Measurements from ENCODE around the gene GRM7. TPM values are rescaled to one million over a fixed set of nuclear protein-coding genes. Genes with fewer than 3 reads are reported as not detected.

GRM7 gene
- total RNA-seq, 2 donors from 2014 or later, result 1.1 to 1.3 TPM

DNA sequence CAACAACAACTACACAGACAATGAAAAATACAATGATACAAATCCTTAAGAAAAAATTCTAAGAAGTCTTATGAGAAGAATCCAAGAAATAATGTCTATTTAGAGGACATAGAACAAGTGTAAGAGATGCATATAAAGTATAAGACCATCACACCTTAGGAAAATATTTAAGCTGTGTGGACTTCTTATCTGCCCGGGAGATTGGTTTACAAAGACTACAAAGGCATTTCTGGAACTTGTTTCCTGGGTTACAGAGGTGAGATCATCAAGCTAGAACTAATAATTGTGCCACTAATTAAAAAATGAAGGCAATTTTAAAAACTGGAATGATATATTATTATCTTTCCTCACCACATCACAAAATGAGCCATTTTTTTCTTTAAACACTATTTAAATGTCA, 507.1 kb downstream of the GRM7 start:
- no peak for DNase-seq (ENCODE audit: low spot score)

GRCh38 chr3:7368597-7368996, 507.7 kb downstream of the GRM7 start:
- intact Hi-C loops (cut with DNase I), result no loop called here
- no peak for DNase-seq (ENCODE audit: low spot score)

More for the DNA sequence above, 507.1 kb downstream of the GRM7 start:
- intact Hi-C loops (cut with DNase I), result no loop called here

DNA sequence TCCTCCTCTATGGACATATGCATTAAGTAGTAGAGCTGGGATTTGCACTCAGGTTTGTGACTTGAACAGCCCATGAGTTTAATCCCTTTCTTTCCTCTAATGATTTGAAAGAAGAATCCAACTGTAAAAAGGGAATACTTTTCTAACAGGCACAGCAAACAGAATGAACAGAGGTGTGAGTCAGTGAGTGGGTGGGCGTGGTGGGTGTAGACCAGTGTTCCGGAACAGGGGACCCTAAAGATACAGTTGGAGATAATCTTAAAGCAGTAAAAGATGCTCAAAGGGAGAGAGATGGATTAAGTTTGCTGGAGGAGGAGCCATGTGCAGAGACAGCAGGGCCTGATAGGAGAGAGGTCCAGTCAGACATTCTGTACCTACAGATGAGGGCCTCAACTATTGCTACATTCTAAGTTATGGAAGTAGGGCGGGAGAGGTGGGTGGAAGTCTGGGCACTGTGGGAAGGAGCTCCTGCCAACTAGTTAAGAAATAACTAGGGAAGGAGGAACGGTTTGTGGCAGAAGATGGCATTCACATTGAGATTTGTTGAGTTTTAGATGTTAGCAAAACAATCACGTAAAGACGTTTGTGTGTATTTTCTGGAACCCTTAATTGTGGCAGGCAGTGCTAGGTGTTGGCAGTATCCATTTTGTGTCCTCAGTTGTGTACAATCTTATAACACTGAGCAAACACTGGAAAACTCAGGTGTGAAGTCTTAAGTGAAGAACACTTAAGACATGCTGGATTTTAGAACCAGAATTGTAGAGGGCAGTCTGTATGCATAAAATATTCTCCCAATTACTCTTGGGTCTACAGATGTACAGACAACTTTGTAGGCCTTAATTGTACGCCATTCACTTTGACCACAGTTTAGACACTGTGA, 511.0 kb downstream of the GRM7 start:
- intact Hi-C loops (cut with DNase I), result no loop called here
- DNase-seq (ENCODE audit: low spot score), result no peak

GRCh38 chr3:7377103-7377502, 516.2 kb downstream of the GRM7 start:
- intact Hi-C loops (cut with DNase I), result no loop called here
- no peak for DNase-seq (ENCODE audit: low spot score)

GRCh38 chr3:7381741-7382140, 520.8 kb downstream of the GRM7 start:
- intact Hi-C loops (cut with DNase I), result no loop called here
- DNase-seq (ENCODE audit: low spot score), result no peak

DNA sequence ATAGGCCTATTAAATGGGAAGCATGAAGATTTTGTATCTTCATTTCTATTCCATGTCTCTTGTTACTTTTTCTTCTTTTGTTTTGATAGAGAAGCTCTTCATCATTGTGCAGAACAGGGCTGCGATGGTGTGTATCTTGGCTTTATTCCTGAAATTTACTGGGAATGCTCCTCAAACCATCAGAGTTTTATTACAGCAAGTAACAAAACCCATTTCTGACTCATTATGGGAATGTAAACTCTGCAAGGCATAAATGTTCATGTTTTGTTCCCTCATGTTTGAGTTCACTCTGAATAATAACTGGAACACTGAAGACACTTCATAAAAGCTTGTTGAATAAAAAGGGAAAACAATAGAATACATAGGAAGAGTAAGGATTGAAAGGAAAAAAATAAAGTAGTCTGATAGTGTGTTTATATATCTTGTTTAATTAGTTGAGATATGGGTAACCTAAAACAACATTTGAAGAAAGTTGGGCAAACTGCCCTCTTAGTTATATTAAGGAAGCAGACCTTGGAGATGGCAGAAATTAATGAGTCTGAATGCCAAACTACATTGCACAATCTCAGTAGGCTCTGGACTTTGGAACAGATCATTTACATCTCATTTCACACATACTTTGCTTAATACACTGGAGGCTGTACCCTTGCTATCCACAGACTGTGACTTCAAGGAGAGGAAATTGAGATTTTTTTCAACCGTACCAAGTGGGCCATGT, 521.5 kb downstream of the GRM7 start:
- no peak for DNase-seq (ENCODE audit: low spot score)
- intact Hi-C loops (cut with DNase I), result no loop called here

- no peak for DNase-seq (ENCODE audit: low spot score)
Measured at GRCh38 chr3:7385635-7386034, 524.7 kb downstream of the GRM7 start.

DNA sequence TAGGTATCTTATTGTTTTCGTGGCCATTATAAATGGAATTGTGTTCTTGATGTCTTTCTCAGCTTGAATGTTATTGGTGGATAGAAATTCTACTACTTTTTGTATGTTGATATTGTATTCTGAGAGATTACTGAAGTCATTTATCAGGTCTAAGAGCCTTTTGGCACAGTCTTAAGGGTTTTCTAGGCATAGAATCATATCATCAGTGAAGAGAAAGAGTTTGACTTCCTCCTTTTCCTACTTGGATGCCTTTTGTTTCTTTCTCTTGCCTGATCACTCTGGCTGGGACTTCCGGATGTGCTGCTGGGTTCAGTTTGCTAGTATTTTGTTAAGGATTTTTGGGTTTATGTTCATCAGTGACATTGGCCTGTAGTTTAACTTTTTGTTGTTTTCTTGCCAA, 527.1 kb downstream of the GRM7 start:
- intact Hi-C loops (cut with DNase I), result no loop called here
- no peak for DNase-seq (ENCODE audit: low spot score)

More at GRCh38 chr3:7385635-7386034, 524.7 kb downstream of the GRM7 start:
- intact Hi-C loops (cut with DNase I), result no loop called here

DNA sequence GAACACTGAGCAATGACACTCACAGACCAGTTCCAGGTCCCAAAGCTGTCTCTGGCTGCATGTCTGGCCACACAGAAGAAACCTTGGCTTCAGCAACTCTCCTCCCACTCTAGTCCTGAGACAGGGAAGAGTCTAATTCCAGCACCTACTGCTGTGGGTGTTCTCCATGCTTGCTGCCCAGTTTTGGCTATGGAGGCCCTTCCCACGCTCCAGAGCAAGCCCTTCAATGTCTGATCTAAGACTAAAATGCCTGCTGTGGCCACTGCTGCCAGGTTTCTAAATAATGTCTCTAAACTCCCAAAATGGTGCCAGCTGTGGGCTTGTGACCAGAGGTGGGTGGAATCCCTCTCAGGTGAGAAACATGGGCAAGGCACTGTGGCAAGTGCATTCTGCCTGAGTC, 531.3 kb downstream of the GRM7 start:
- intact Hi-C loops (cut with DNase I), result no loop called here
- DNase-seq (ENCODE audit: low spot score), result no peak

- intact Hi-C loops (cut with DNase I), result no loop called here
- DNase-seq (ENCODE audit: low spot score), result no peak
Measured at GRCh38 chr3:7393944-7394605, 533.2 kb downstream of the GRM7 start.

- intact Hi-C loops (cut with DNase I), result no loop called here
Measured at GRCh38 chr3:7396534-7396933, 535.6 kb downstream of the GRM7 start.

DNA sequence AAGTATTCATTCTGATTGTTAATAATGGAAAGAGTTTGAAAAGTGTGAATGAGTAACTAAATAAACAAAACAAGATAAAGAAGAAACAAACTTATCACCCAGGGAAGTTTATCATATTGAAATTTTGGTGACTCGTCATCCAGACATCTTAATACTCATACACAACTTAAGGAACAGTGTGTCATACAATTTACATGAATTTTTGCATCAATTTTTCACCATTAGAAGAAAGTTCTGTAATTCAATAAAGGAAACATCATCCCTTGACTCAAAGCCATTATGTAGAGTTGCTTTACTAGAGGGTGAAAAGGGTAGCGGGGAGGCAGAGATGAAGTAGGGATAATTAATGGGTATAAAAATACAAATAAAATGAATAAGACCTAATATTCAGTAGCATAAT, 536.2 kb downstream of the GRM7 start:
- intact Hi-C loops (cut with DNase I), result no loop called here

More at GRCh38 chr3:7396534-7396933, 535.6 kb downstream of the GRM7 start:
- DNase-seq (ENCODE audit: low spot score), result no peak

DNA sequence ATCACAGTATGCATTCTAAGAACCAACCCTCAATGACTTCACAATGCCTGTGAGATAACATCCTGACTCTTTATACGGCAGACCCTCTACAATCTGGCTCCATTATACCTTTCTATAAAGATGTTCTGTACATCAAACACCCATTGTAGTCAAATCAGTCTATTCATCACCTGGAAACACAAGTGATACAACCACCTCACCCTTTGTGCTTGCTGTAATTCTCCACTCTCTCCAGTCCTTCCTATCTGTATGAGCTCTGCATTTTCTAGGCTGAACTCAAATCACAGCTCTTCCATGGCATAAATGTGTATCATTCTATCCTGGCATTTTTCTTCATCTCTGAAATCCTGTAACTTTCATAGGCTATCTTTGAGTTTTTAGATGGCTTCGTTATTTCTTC, 539.4 kb downstream of the GRM7 start:
- no peak for DNase-seq (ENCODE audit: low spot score)
- intact Hi-C loops (cut with DNase I), result no loop called here

More for the DNA sequence above, 536.2 kb downstream of the GRM7 start:
- DNase-seq (ENCODE audit: low spot score), result no peak

DNA sequence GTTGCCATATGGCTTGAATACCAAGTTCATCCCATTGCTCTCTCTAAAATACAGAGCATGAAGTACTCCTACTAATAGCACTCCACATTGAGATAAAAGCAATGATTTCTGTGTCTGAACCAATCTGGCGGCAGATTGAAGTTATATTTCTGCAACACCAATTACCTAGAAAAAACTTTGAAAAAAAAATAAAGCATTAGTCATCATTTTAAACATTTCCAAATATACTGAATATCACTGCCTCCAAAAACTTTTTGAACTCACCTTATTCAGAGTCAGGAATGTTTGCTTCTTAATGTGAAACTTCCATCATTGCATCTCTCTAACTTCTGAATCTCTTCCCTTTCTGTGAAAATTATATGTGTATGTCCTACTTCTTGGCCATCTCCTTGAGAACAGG, 540.5 kb downstream of the GRM7 start:
- DNase-seq (ENCODE audit: low spot score), result no peak
- intact Hi-C loops (cut with DNase I), result no loop called here

GRCh38 chr3:7407107-7407506, 546.2 kb downstream of the GRM7 start:
- DNase-seq (ENCODE audit: low spot score), result no peak
- intact Hi-C loops (cut with DNase I), result no loop called here

GRCh38 chr3:7410782-7411181, 549.9 kb downstream of the GRM7 start:
- no peak for DNase-seq (ENCODE audit: low spot score)
- intact Hi-C loops (cut with DNase I), result no loop called here

DNA sequence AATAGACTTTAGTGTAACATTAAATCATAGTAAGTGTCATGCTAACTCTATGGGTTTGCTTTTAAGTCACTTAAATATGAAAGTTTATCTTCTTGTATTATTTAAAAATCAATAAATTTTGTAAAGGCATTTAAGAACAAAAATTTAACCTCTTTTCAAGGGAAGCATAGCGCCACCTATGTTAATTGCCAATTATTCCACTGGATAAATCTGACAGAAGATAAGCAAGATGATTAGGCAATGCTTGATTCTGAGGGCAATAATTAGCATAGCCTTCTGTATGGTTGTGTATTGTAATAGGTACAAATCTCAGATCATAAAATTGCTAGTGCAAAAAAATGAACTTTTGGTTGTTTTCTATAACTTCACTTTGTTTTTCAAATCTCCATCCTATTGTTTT, 560.1 kb downstream of the GRM7 start:
- intact Hi-C loops (cut with DNase I), result no loop called here
- no peak for DNase-seq (ENCODE audit: low spot score)

- no peak for DNase-seq (ENCODE audit: low spot score)
- intact Hi-C loops (cut with DNase I), result no loop called here
Measured at GRCh38 chr3:7423036-7423435, 562.1 kb downstream of the GRM7 start.

DNA sequence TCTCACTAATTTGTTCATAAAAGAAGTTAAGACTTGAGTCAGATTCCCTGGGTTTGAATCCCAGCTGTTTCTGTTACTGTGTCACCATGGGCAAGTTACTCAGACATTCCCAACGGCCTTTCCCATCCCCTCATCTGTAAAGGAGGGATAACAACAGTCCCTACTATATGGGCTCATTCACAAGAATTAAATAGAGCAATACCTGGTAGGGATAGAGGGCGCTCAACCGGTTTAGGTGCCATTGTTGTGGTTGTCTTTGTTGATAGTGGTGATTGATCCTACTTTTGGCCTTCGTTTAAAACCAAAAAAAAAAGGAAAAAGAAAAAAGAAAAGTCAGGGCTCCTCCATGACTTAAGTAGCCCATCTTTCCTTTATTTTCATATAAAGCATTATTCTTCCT, 563.1 kb downstream of the GRM7 start:
- no peak for DNase-seq (ENCODE audit: low spot score)
- intact Hi-C loops (cut with DNase I), result no loop called here

DNA sequence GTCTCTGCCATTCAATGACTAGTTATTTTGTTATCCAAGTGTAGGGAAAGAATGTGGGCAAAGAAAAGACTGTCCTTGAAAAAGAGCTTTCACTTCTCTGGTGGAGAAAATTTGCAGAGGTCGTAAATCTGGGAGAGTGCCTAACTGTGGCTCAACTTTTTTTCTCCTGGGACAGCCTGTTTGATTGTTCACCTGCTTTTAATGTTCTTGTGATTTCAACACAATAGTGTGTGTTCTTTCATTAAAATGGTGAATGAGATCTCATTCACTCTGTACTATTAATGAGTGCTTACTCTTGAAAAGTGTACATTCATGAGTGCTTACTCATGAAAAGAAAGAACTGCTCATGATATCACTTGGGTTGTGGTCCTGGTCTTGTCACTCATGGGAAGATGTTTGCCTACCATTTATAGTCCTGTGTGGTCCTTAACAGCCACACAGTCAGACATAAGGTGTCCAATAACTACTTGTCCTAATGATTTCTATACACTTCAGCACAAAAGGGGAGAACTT, 567.3 kb downstream of the GRM7 start:
- intact Hi-C loops (cut with DNase I), result no loop called here

More for the DNA sequence above, 567.3 kb downstream of the GRM7 start:
- DNase-seq (ENCODE audit: low spot score), result no peak

All from posterior vena cava (tissue), 2 donors.